HepG2 (cell line): ENCODE results near the gene CENPM. TPM values are rescaled to one million over a fixed set of nuclear protein-coding genes. Genes with fewer than 3 reads are reported as not detected.

ENCODE experiments used
- ATAC-seq: fragments of 200-7000 bp; cut with Tn5 transposase; 3 replicates; pipeline ENCODE4 v1.9.1; 2020; ENCODE audit warnings: mild to moderate bottlenecking, moderate library complexity
- BruUV-seq: library from RNA; stranded (reverse); fragments of 400-500 nt; replicated peaks from 2 replicates; lab custom pipeline; 2021; lab: Mats Ljungman, UMichigan
- CTCF ChIA-PET: fragments of 300-600 bp; formaldehyde crosslinking; extraction: SDS; loops from one replicate; lab custom pipeline; 2021; ENCODE audit warnings: low total read pairs, inconsistent platforms, low intra/inter-chr PET ratio; lab: Yijun Ruan, JAX
- POLR2A ChIA-PET: fragments of 350-600 bp; sonication (Branson Sonifier 250); formaldehyde crosslinking; loops from one replicate; lab custom pipeline; 2020; ENCODE audit warnings: antibody characterized with exemption, inconsistent platforms; lab: Yijun Ruan, JAX
- DNase-seq: peaks from one replicate; pipeline ENCODE4 v3.0.0-alpha.2; 2015; ENCODE audit warnings: low spot score
- FAIRE-seq: peaks from 3 replicates; lab custom pipeline; 2011; peaks lifted over from hg19 to GRCh38; lab: Jason Lieb, UNC
- H2AFZ ChIP-seq: one replicate; pipeline ENCODE4 v1.6.1; 2011; ENCODE audit warnings: low read length, inconsistent platforms
- H3K27ac ChIP-seq: fragments of 300-600 bp; 3 replicates; pipeline ENCODE4 v1.8.0; 2011; ENCODE audit warnings: mixed run types, mild to moderate bottlenecking, mixed read lengths, low read length, inconsistent platforms; ENCODE audit not compliant: insufficient read depth; ENCODE audit errors: extremely low read length
- H3K27me3 ChIP-seq, 2 experiments: fragments of 200-600 bp in 1 of 2; 2 replicates in 1 of 2; 3 replicates in 1 of 2; pipeline versions ENCODE4 v1.6.0 to v1.8.0; 2011; ENCODE audit warnings: low read length in 2 of 2, mild to moderate bottlenecking in 2 of 2, moderate library complexity in 2 of 2, inconsistent platforms in 1 of 2; ENCODE audit not compliant: insufficient read depth in 2 of 2, control insufficient read depth in 1 of 2
- H3K36me3 ChIP-seq, 2 experiments: fragments of 200-600 bp in 1 of 2; replicated peaks in 1 of 2; 2 replicates in 1 of 2; 3 replicates in 1 of 2; pipeline versions ENCODE4 v1.5.1 to v1.8.0; 2011; ENCODE audit warnings: low read length in 2 of 2, inconsistent platforms in 1 of 2; ENCODE audit not compliant: insufficient read depth in 2 of 2, control insufficient read depth in 1 of 2
- H3K4me1 ChIP-seq: 2 replicates; pipeline ENCODE4 v1.5.1; 2012; ENCODE audit warnings: low read length, inconsistent platforms; ENCODE audit not compliant: insufficient read depth
- H3K4me2 ChIP-seq: 2 replicates; pipeline ENCODE4 v1.6.0; 2011; ENCODE audit warnings: low read depth, low read length, inconsistent platforms
- H3K4me3 ChIP-seq, 3 experiments: fragments of 200-600 bp in 1 of 3; sonication (generic), shearing (Covaris generic) in 1 of 3; replicated peaks in 1 of 3; 2 replicates each; pipeline ENCODE4 v1.5.1; 2011 to 2016; ENCODE audit warnings: low read length in 3 of 3, inconsistent platforms in 2 of 3, low read depth in 2 of 3, mild to moderate bottlenecking in 2 of 3, control low read depth in 1 of 3, mixed read lengths in 1 of 3; ENCODE audit not compliant: insufficient read depth in 1 of 3
- H3K79me2 ChIP-seq: one replicate; pipeline ENCODE4 v1.6.1; 2011; ENCODE audit warnings: low read length, inconsistent platforms; ENCODE audit not compliant: insufficient read depth
- H3K9ac ChIP-seq: 2 replicates; pipeline ENCODE4 v1.6.0; 2011; ENCODE audit warnings: mild to moderate bottlenecking, low read depth, low read length, inconsistent platforms; ENCODE audit not compliant: insufficient read depth
- H3K9me3 ChIP-seq: 2 replicates; pipeline ENCODE4 v1.5.1; 2012; ENCODE audit warnings: mild to moderate bottlenecking, low read length
- H4K20me1 ChIP-seq: 2 replicates; pipeline ENCODE4 v1.6.0; 2011; ENCODE audit warnings: inconsistent platforms, mild to moderate bottlenecking, low read length, moderate library complexity; ENCODE audit not compliant: insufficient read depth
- ATF7 ChIP-seq, 2 experiments: fragments of 450-650 bp in 1 of 2; sonication (generic) in 1 of 2; formaldehyde crosslinking in 1 of 2; IDR thresholded peaks; 2 replicates each; pipeline versions ENCODE4 v1.4.0 to v1.6.1; 2016 to 2020; ENCODE audit warnings: antibody characterized with exemption in 1 of 2, mild to moderate bottlenecking in 1 of 2, missing genetic modification reagents in 1 of 2
- REL ChIP-seq: sonication (generic); formaldehyde crosslinking; conservative IDR thresholded peaks from 2 replicates; pipeline ENCODE4 v1.8.0; 2022; ENCODE audit warnings: mild to moderate bottlenecking, missing genetic modification reagents, moderate library complexity
- ZBTB40 ChIP-seq, 2 experiments: fragments of 450-650 bp in 1 of 2; sonication (generic) in 1 of 2; formaldehyde crosslinking in 1 of 2; IDR thresholded peaks; 2 replicates each; pipeline versions ENCODE4 v1.6.1 to v1.8.0; 2016 to 2022; ENCODE audit warnings: antibody characterized with exemption in 1 of 2, mild to moderate bottlenecking in 1 of 2, missing genetic modification reagents in 1 of 2
- ZFAT ChIP-seq: sonication (generic); formaldehyde crosslinking; conservative IDR thresholded peaks from 2 replicates; pipeline ENCODE4 v1.8.1; 2023; ENCODE audit warnings: missing genetic modification reagents, inconsistent platforms
- ZNF607 ChIP-seq: sonication (generic); formaldehyde crosslinking; IDR thresholded peaks from 2 replicates; pipeline ENCODE4 v1.5.1; 2020; ENCODE audit warnings: missing genetic modification reagents, mild to moderate bottlenecking, borderline replicate concordance
- ZNF691 ChIP-seq: sonication (generic); formaldehyde crosslinking; IDR thresholded peaks from 2 replicates; pipeline ENCODE4 v1.4.0; 2020; ENCODE audit warnings: missing genetic modification reagents, low read depth, mild to moderate bottlenecking, borderline replicate concordance
- ZNF703 ChIP-seq: sonication (generic); formaldehyde crosslinking; IDR thresholded peaks from 2 replicates; pipeline ENCODE4 v1.5.1; 2020; ENCODE audit warnings: missing genetic modification reagents, mild to moderate bottlenecking, moderate library complexity, borderline replicate concordance
- WGBS: methylation state at CpG from one replicate; pipeline ENCODE4 v1.1.6; 2017; ENCODE audit warnings: low lambda C conversion rate; 5-methylcytosine and 5-hydroxymethylcytosine counted together
- in situ Hi-C: cut with HindIII; loops from 2 replicates; pipeline ENCODE4 v1.10.0; 2017; ENCODE audit warnings: low pct_unique_long_range_greater_than_20kb; ENCODE audit not compliant: extremely low pct_ligation_motif_present
- intact Hi-C: fragments of 100-400 bp; cut with micrococcal nuclease; formaldehyde crosslinking; loops from one replicate; pipeline ENCODE4 v1.10.0; 2022; ENCODE audit not compliant: unreplicated experiment
- polyA plus RNA-seq, 8 experiments: library from polyadenylated mRNA; depleted of rRNA in 3 of 8; stranded (reverse) in 7 of 8; unstranded in 1 of 8; fragments of >200 nt; fragmentation: Illumina TruSeq in 4 of 8; extraction: Trizol in 4 of 8; gene quantifications; 2 replicates each; pipeline versions ENCODE4 v1.2.1 to v1.2.3, GENCODE V29; 2011 to 2016; ENCODE audit warnings: low read depth in 4 of 8, missing spikeins in 1 of 8, mixed read lengths in 1 of 8; ENCODE audit not compliant: insufficient read depth in 1 of 8
- total RNA-seq, 5 experiments: library from RNA; depleted of rRNA; stranded (reverse); fragments of >200 nt; fragmentation: Illumina TruSeq; extraction: Trizol; gene quantifications; 2 replicates each; pipeline ENCODE4 v1.2.3, GENCODE V29; 2016; ENCODE audit warnings: low read depth in 1 of 5

Gene CENPM
- total and polyA plus RNA-seq, 2 of the 13 experiments (the other 11 are each of a cell fraction or from before 2014, with no cell fraction given) = 11.2 to 37.3 TPM

- ChIA-PET CTCF (no interaction called here), POLR2A (interaction anchor here (0.6 kb wide), 1 partner anchor 116 kb away, joined by 3 read pairs; the partner anchor contains the start of gene NDUFA6)
- 5% methylated on average over 10 of the region's 10 CpGs for whole genome bisulfite sequencing
Measured at GRCh38 chr22:41974691-41975290, 27.8 kb upstream of the CENPM start.

More at GRCh38 chr22:41974691-41975290, 27.8 kb upstream of the CENPM start:
- DNase-seq (no peak), FAIRE-seq (no peak), ATAC-seq (no peak)
- peaks cover 6 to 73% of the 10 kb centered on the region in 2 experiments for H3K27me3 ChIP-seq
- 0 out of 2 replicates have a peak, but pooled peaks cover 5% of the 10 kb centered on the region for H3K4me1 ChIP-seq
- H3K9ac ChIP-seq = no peak overlapping the region
- no TSS peak for BruUV-seq
- TF ChIP-seq REL (CRISPR knock-in tag) (no peak), ZNF703 (CRISPR knock-in tag) (no peak), ATF7 (IDR thresholded peaks at IDR 0.05) (peak; percentile 28; the same call in 1 of the 2 replicates), ATF7 (CRISPR knock-in tag; IDR thresholded peaks at IDR 0.05) (no peak), ZNF607 (CRISPR knock-in tag) (no peak), ZFAT (no peak), ZBTB40 (IDR thresholded peaks at IDR 0.05) (no peak), ZBTB40 (CRISPR knock-in tag; IDR thresholded peaks at IDR 0.05) (no peak), ZNF691 (CRISPR knock-in tag) (no peak)
- no peak overlapping the region for H2AFZ ChIP-seq
- in situ Hi-C loops (loop anchor here (25.0 kb wide), 1 partner anchor 463 kb away; the partner anchor contains the start of gene NFAM1), intact Hi-C loops (no loop called here)
- H3K4me3 ChIP-seq = no peak overlapping the region
- no peaks in the 10 kb centered on the region for H3K79me2 ChIP-seq
- H3K27ac ChIP-seq = no peak overlapping the region
- no peaks in the 10 kb centered on the region for H3K36me3 ChIP-seq
- no peaks in the 10 kb centered on the region for H3K9me3 ChIP-seq
- no peak overlapping the region for H3K4me2 ChIP-seq
- no peaks in the 10 kb centered on the region for H4K20me1 ChIP-seq
